Activated CD4-positive, alpha-beta T cell treated with anti-CD3 and anti-CD28 coated beads, Interleukin-2, amount 50 U/mL, for 48 hours (primary cell): ENCODE results near the gene SLC2A13.
"Not testable (repeated sequence)": the region's sequence is repeated elsewhere in the genome, so short reads cannot be mapped to it uniquely, and the experiment has no call there.

ENCODE experiments used
- DNase-seq, 2 experiments: peaks; one replicate each; pipeline ENCODE4 v3.0.0-alpha.2; 2020

The SLC2A13 gene

DNA sequence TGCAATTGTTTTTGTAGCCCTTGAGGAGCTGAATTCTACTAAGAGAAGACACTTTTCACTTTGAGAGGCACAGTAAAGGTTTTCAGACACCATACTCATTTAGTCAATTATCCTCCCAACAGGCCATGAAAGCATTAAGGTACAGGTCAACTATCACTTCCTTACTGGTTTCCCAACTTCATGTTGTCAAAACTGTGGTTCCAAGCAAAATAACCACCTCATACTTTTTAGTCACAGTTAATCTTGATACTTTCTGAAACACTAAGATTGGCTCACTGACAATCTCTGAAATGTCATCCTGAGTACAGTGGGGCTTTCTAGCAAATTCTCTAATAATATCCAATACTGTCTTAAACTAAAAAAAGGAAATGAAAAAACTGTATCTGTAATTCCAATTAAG lies 71.7 kb downstream of the SLC2A13 start:
- no peak for DNase-seq

DNA sequence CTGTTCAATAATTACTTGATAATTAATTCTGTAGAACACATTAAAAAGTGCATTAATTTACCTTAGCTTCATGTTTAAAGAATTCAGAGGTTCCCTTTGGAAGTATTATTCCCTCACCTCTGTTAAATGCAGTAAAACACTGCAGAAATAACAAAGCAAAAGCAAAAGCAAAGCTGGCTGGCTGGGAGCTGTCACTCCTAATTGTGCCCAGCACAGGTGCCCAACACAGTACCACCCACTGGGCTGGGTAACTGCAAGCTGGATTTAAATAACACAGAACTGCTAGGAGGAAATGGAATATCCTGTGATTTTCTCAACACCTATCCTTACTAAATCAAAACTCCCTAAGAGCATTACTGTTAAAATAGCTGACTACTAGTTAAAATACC lies 72.6 kb downstream of the SLC2A13 start:
- no peak for DNase-seq

DNA sequence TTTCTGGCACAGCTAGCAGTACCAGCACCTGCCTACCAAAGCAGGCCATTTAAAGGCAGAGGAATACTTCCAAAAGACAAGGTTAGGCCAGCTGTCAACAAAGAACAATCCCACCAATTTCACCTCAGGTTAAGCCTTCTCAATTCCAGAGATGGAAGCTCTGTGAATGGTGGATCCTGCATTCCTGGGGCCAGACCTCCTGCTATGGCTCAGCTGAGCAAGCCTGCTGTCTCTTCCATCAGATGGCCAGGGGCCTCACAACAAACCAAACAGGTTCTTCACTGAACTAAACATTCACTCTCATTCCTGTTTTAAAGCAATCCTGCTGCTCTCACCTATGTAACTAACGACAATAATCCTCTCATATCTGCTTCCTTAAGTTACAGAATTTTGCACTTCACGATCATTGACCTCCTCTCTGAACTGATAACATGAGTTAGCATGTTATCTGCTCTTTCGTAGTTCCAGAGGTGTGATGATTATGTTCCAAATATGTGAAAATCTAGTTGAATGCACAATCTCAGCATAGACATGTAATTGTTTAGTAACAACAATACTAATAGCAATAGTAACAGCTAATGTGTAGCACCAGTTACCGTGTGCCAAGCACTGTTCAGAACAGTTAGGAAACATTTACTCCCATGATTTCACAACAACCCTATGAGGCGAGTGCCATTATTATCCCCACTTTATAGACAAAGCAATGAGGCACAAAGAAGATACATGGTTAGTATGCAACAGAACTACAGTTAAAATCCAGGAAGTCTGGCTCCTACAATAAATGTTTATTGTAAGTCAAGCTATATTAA lies 73.2 kb downstream of the SLC2A13 start:
- no peak for DNase-seq

DNA sequence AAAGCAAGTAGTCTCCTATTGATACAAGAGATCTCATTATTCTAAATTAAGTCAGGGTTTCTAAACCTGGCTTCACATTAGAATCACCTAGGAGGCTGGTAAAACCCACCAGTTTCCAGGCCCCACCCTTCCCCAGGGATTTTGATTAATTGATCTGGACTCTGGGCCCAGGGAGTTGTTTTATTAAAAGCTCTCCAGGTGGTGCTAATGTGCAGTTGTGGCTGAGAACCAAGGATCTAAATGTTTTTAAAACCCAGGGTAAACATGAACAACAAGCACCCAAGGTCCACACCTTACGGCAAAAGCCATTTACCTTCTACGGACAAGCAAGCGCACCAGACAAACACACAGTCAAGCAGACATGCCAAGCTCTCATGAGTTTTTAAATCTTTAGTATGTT lies 73.9 kb downstream of the SLC2A13 start:
- no peak for DNase-seq

DNA sequence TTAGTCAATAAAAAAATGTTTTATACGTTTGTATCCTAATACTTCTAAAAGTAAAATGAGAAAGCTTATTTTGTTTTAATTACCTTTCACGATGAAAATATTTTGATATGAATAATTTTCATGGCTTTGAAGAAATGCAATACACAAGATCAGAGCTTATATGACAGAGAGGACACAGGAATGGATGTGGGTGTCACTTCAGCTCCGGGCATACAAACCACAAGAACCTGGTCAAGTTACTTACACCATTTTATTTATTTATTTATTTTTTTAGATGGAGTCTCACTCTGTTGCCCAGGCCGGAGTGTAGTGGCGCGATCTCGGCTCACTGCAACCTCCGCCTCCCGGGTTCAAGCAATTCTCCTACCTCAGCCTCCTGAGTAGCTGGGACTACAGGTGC lies 74.9 kb downstream of the SLC2A13 start:
- DNase-seq, result not testable (repeated sequence)

DNA sequence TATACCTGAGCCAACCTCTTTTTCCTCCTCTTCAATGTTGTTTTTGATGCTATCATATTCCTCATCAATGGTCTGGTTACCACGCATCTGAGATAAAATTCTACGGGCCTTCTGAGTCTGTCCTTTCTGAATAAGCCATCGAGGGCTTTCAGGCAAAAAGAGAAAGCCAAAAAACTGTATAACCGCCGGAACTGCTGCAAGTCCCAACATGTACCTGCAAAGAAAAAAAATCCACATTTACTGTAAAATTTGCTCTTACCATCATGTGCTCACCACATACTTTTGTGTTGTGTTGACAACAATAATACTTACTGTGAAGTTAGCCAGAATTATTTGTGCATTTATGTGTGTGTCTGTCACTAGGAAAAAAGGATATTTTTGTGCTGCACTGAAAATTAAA lies 77.6 kb downstream of the SLC2A13 start:
- no peak for DNase-seq

DNA sequence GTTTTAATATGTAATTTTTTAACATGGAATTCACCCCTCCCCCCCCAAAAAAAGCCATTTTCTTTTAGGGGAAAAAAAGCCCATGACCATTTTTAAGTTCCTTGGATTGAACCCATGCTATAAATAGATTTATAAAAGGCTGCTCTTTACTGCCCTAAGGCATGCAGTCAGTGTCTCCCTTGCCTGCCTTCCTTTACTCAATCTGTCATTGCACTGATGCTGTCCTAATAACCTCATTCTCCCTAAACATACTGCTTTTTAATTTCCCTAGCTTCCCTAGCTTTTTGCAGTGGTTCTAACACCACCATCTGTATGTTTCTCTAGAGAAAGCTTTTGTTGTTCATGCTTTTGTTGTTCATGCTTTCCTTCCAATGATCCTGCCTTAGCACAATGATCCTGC lies 83.0 kb downstream of the SLC2A13 start:
- no peak for DNase-seq

DNA sequence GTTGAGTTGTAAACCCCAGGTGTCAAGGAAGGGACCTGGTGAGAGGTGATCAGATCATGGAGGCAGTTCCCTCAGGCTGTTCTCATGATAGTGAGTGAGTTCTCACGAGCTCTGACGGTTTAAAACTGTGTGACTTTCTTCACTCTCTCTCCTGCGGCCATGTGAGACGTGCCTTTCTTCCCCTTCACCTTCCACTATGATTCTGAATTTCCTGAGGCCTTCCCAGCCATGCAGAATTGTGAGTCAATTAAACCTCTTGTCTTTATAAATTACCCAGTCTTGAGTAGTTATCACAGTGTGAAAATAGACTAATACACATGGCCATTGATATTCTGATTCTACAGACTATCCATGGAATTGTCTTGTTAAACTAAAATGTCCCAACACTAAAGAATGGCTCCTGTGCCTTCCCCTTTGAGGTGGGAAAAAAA lies 85.6 kb downstream of the SLC2A13 start:
- no peak for DNase-seq

DNA sequence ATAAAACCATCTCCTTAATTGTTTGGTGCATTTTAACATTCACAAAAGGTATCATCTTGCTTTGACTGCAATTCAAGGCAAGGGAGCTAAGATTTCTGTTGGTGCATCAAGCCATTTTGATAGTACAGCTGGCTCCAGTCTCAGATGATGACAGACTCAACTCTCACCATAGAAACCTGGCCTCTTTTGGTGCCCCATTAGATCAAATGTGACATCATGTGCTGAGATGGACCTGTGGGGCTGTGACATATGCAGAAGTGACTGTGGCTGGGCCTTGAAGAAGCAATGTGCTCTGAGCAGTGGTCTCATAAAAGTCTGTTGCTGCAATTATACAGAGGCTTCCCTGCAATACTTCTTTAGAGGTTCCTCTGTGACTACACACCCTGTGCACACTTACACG lies 88.4 kb downstream of the SLC2A13 start:
- DNase-seq, result no peak

DNA sequence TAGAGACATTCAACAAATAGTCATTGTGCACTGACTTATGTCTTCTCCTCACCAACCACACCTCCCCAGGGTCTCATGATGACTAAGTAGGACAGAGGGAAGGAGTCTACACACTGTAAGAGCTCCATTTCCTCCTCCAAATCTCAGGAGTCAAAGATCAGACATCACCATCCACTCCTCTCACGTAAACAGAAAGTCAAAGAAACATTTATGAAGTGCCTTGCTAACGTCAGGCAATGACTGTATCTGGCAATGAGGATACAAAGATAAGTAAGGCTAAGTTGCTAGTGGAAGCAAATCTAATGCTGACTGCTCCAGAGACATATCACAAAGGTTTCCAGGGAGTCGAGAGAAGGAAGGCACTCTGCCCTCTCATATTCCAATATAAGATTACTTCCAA lies 88.9 kb downstream of the SLC2A13 start:
- no peak for DNase-seq

DNA sequence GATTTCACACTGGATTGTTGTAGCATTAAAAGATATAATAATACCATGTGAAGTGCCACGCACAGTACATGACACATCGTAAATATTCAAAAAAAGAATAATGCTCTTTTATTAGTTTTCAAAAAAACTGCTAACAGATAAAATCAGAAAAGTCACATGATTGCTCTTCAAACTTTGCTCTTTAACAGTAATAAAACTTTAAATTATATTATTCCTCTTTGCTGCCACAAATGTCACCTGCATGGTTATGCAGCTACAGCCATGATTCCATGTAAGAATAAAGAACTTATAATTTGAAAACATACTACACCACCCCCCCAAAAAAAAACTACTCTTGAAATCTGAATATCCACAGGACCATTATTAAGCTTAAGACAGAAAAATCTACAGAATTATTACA lies 90.0 kb downstream of the SLC2A13 start:
- no peak for DNase-seq

DNA sequence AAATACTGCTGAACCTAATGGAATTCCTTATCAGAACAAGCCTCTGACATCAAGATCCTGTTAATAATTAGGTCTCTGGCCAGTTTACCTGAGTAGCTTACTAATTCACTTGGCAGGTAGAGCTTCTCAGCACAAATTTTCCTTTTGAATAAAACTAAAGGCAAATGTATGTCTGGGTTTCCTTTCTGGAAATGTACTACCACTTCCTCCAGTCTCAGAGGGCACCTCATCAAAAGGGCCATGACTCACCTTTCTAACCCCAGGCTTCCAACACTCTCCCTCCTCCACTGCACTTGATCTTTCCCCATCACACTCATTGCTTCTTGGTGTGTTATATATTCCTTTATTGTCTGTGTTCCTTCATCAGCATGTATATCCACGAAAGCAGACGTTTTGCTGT lies 90.5 kb downstream of the SLC2A13 start:
- peak in 1 of 2 experiments; percentile 12 for DNase-seq

DNA sequence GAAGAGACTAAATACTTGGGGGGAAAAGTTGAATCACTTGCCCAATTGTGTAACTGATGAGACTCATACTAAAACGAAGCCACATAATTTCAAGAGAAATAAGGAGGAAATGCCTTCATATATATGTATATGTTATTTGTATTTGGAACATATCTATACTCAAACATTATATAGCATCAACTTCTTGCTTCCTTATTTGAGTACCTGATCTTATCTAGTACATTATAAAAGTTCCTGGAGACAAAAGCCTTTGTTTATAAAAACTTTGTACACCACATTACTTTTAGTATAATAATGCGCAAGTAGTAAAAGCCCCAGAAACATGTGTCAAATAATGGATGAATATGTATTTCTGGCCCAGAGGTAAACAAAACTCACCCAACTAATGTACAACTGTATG lies 92.0 kb downstream of the SLC2A13 start:
- no peak for DNase-seq

DNA sequence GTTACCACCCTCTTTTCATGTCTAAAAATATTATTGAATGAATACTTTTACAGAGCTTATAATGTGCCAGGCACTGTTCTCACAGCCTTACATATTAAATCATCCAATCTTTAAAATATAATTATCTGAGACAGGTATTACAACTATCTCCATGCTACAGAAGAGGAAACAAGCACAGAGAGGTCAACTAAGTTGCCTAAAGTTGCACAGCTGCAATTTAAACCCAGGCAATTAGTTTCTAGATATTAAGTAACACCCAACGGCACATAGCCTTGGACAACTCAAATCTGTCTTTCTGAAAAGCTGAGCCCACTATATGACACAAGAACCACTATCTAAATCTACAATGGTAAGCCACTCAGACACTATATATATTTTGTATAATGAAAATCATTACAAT lies 92.6 kb downstream of the SLC2A13 start:
- no peak for DNase-seq

DNA sequence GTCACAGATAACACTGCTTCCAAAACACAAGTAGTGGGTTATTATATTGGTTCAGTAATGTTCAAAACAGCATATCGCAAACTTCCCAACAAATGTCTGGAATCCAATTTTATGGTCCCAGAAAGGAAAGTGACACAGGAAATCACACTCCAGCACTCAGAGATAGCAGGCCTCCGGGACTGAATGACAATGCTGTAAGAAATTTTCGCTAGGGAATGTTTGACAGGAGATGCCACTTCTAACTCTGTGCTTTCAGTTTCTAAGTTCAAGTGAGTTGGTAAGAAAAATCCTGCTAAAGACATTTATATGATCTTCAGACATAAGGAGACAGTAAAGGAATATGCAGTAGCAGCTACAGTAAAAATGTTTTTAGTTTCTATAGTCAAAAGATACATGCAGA lies 93.2 kb downstream of the SLC2A13 start:
- no peak for DNase-seq

DNA sequence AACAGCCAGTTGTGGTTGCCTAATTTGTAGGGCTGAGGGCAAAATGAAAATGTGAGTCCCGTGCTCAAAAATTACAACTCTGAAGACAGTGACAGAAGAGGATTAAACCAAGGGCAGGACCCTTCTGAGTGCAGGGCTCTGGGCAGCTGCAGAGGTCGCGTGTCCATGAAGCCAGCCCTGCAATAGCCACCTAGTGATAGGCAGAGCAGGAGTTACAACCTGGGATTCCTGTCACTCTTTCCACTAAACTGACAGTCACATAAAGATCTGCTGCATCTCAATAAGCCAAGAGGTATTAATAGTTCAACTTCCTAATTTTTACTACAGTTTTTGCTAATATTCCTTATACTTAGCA lies 94.1 kb downstream of the SLC2A13 start:
- DNase-seq, result no peak

DNA sequence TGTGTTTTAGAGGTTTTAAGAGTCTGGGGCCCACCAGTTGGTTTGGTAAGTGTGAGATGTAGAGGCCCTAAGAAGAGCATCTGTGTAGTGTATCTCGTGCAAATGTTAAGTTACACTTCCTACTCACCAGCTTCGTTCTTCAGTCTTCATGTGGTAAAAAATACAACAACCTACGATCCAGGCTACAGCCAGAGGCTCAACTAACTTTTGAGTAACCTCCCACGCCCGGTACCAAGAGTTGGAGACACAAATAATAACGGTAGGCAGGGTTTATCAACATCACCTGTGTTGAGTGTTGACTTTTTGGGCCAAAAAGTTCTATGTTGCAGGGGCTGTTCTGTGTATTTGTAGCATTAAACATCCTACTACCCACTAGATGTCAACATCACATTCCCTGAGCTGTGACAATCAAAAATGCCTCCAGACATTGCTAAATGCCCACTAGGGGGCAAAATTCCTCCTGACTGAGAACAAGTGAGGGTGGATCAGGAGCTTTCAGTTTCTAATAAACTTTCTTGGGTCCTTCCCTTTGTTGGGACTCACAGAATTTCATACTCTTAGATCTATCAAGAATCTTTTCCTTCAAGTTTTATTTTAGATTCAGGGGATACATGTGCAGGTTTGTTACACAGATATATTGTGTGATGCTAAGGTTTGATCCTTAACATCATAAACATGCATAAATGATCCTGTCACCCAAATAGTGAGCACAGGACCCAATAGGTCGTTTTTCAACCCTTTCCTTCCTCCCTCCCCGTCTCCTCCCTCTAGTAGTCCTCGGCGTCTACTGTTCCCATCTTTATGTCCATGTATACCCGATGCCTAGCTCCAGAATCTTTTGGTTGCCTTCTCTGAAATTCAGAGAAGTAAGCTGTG lies 94.7 kb downstream of the SLC2A13 start:
- peak; percentile 23 to 48 for DNase-seq

DNA sequence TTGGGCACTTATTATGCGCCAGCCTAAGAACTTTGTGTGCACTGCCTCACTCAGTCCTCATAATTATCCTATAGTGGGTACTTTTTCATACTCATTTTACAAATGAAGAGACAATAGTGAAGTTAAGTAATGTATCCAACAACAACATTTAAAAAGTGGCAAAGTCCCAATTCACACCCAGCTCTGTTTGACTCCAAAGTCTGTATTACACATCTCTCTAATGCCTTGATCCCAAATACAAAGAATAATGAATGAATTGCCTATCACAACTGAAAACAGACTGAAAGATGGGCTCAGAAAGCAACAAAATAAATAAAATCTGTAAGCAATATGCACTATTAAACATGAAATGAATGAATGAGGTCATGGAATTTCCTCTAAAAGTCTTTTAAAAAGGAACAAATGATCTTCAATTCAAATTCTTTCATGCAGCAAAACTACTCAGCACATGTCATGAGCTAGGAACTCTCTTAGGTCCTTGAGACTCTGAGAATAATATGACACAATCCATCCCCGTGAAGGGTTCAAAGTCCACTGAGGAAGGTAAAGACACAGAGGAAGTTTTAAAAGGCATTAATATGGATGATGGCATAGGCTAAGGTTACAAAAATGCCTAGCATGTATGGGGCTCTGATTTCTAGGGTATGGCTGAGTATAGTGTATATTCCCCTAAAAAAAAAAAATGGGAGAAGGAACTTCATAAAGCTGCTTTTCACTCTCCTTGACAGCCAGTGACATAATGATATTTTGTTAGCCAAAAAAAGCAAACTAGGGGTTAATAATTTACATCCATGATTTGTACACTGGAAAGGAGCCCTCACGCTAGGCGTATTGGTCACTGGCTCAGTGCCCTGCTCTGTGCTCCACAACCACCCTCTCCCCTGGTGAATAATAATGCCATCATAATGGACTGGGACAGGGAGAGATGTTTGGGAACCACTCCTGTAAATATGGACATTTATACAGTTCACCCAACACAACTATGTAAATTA lies 103.4 kb downstream of the SLC2A13 start:
- DNase-seq, result no peak

DNA sequence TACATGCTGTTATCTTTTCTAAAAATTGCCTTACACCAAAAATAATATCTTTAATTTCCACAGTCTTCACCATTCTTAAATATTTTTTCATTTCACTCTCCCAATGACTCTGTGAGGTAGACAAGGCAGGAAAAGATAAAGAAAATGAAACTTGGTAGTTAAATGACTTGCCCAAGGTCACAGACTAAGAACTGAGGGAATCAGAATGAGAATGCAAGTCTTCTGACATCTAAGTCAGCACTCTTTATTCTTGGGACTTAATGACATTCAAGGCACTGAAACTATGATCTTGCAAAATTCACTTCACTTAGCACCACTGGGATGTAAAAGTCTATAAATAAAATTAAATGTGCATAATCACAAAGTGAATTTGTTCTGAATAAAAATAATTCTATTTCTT lies 104.5 kb downstream of the SLC2A13 start:
- DNase-seq, result no peak

DNA sequence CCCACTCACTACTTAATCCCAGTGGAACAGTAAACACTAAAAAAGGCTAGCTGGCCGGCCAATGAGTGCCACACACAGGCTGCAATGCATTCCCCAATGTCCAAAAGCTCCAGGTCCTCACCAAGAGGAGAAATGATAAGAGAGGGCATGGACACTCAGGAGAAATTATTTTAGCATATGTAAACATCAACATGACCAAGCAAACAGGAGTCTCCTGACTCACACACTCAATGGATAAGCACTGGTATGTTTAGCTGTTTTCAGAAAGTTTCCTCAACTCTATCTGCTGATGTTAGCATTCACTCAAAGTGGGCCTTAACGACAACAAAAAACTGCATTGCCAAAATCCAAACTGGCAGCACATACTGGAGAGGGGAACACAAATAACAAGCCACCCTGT lies 105.0 kb downstream of the SLC2A13 start:
- DNase-seq, result no peak

DNA sequence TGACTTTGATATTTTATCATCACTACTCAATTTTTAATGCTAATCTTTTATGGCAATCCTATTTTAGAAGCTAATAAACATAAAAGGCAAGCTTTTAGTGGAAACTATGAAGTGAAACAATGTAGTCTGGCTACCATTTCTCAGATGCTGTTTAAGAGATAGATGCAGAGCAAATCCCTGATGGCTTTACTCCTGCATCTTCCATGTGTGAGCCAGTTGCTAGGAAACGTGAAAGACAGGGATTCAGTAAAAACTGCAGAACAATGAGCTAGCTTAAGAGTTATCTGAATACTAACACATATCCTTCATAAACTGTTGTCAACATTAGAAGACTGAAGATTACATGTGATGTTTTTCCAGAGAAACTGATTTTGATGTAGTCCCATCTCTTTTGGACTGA lies 112.6 kb downstream of the SLC2A13 start:
- DNase-seq, result no peak

DNA sequence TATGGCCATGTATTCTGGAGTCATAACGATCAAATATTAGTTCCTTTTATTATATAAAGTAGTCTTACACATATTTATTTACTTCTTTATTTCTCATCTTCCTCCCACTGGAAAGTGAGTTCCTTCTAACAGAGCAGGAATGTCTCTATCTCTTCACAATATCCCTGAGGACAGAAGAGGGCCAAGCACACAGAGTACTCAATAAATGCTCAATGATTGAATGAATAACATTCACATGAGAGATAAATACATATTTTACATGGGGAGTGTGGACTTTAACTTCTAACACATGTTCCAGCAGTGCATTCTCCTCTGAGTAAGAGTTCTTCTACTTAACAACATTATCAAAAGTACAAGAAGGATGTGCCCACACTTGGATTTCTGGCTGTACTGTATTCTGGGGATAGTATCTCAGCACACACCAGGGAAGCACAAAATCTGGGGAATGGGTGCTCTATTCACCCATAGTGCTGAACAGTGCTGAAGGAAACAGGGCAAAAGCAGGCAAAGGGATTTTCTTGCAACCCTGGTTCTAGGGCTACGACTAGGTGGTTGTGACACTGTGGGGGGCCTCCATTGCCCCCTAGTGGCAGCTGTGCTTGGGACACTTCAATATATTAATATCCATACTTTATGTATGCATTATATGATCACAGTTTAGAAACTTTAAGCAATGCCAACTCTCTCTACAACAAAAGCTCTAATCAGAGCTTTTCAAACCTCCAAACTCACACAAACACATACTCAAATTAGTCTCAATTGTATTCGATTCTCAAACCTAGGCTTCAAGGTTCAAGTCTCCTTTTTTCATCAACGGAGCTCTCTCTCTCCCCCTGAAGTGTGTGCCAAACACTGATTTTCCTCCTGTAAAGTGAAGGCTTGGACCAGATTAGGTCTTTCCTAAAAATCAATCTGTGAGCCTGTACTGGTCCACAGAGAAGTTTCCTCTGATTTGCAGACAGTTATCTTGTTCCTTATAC lies 115.5 kb downstream of the SLC2A13 start:
- DNase-seq, result peak; percentile 60 to 70
